GM23338 (cell line): ENCODE data around the gene SLC20A1. TPM values are rescaled to one million over a fixed set of nuclear protein-coding genes. Genes with fewer than 3 reads are reported as not detected.

Experiments
- ATAC-seq: fragments of 200-7000 bp; cut with Tn5 transposase; 3 replicates; pipeline ENCODE4 v1.9.1; 2020
- DNase-seq: peaks from one replicate; pipeline ENCODE4 v3.0.0-alpha.2; 2015; ENCODE audit warnings: low spot score
- H2AFZ ChIP-seq: fragments of 200-600 bp; sonication (generic); 2 replicates; pipeline ENCODE4 v1.8.0; 2016; ENCODE audit warnings: antibody characterized with exemption, mild to moderate bottlenecking, moderate library complexity
- H3F3A ChIP-seq: fragments of 200-600 bp; sonication (generic); replicated peaks from 2 replicates; pipeline ENCODE4 v1.8.0; 2017; ENCODE audit warnings: antibody characterized with exemption, mixed run types, low read depth
- H3K27ac ChIP-seq: fragments of 200-600 bp; sonication (generic); 2 replicates; pipeline ENCODE4 v1.6.1; 2016; ENCODE audit warnings: low read depth
- H3K27me3 ChIP-seq: fragments of 200-600 bp; sonication (generic); 2 replicates; pipeline ENCODE4 v1.8.0; 2016; ENCODE audit warnings: mild to moderate bottlenecking, mixed run types, moderate library complexity; ENCODE audit not compliant: insufficient read depth
- H3K36me3 ChIP-seq: fragments of 200-600 bp; sonication (generic); 2 replicates; pipeline ENCODE4 v1.8.0; 2016; ENCODE audit warnings: mild to moderate bottlenecking; ENCODE audit not compliant: insufficient read depth
- H3K4me1 ChIP-seq: fragments of 200-600 bp; sonication (generic); 2 replicates; pipeline ENCODE4 v1.8.0; 2016; ENCODE audit warnings: mild to moderate bottlenecking, moderate library complexity; ENCODE audit not compliant: insufficient read depth
- H3K4me2 ChIP-seq: fragments of 200-600 bp; sonication (generic); 2 replicates; pipeline ENCODE4 v1.7.1; 2017; ENCODE audit warnings: mixed run types
- H3K4me3 ChIP-seq: fragments of 200-600 bp; sonication (generic); 2 replicates; pipeline ENCODE4 v1.6.1; 2016; ENCODE audit warnings: mixed run types
- H3K79me2 ChIP-seq: fragments of 200-600 bp; sonication (generic); replicated peaks from 2 replicates; pipeline ENCODE4 v1.8.0; 2017; ENCODE audit warnings: mild to moderate bottlenecking; ENCODE audit not compliant: insufficient read depth
- H3K9me2 ChIP-seq: fragments of 200-600 bp; sonication (generic); 2 replicates; pipeline ENCODE4 v1.8.0; 2017; ENCODE audit not compliant: insufficient read depth
- H4K20me1 ChIP-seq: fragments of 200-600 bp; sonication (generic); replicated peaks from 2 replicates; pipeline ENCODE4 v1.8.0; 2017; ENCODE audit warnings: mild to moderate bottlenecking; ENCODE audit not compliant: insufficient read depth
- H3K27ac Mint-ChIP-seq: 2 replicates; pipeline ENCODE4 v1.8.0; 2020; ENCODE audit warnings: inconsistent platforms, mild to moderate bottlenecking, moderate library complexity, mixed read lengths
- H3K27me3 Mint-ChIP-seq: 3 replicates; pipeline ENCODE4 v1.8.0; 2022; ENCODE audit warnings: low read depth, mild to moderate bottlenecking, moderate library complexity, mixed read lengths, inconsistent platforms; ENCODE audit not compliant: insufficient read depth, poor library complexity
- H3K36me3 Mint-ChIP-seq: 3 replicates; pipeline ENCODE4 v1.8.0; 2021; ENCODE audit warnings: low read depth, mild to moderate bottlenecking, inconsistent platforms, moderate library complexity, mixed read lengths
- H3K4me1 Mint-ChIP-seq: 3 replicates; pipeline ENCODE4 v1.8.0; 2020; ENCODE audit warnings: mild to moderate bottlenecking, inconsistent platforms, mixed read lengths
- H3K4me3 Mint-ChIP-seq: 3 replicates; pipeline ENCODE4 v1.8.0; 2021; ENCODE audit warnings: moderate library complexity, mild to moderate bottlenecking, inconsistent platforms, mixed read lengths
- H3K9me3 Mint-ChIP-seq: 3 replicates; pipeline ENCODE4 v1.8.0; 2020; ENCODE audit warnings: moderate library complexity, mild to moderate bottlenecking, inconsistent platforms, mixed read lengths
- CREB1 ChIP-seq: fragments of 250-450 bp; sonication (Bioruptor Pico); IDR thresholded peaks from 2 replicates; pipeline ENCODE4 v1.5.0; 2020; ENCODE audit warnings: low read depth, mild to moderate bottlenecking, moderate library complexity
- EZH2 ChIP-seq: fragments of 200-600 bp; sonication (generic); IDR thresholded peaks from one replicate; pipeline ENCODE4 v1.8.0; 2017; ENCODE audit warnings: antibody characterized with exemption, mild to moderate bottlenecking, low read depth; ENCODE audit not compliant: unreplicated experiment
- EZH2phosphoT487 ChIP-seq: fragments of 200-600 bp; sonication (generic); IDR thresholded peaks from one replicate; pipeline ENCODE4 v1.8.1; 2018; ENCODE audit warnings: antibody characterized with exemption; ENCODE audit not compliant: unreplicated experiment
- JUNB ChIP-seq: IDR thresholded peaks from one replicate; pipeline ENCODE4 v1.6.1; 2016; ENCODE audit warnings: antibody characterized with exemption; ENCODE audit not compliant: unreplicated experiment
- NANOG ChIP-seq: IDR thresholded peaks from 2 replicates; pipeline ENCODE4 v1.6.1; 2016; ENCODE audit warnings: antibody characterized with exemption, borderline replicate concordance
- POLR2AphosphoS5 ChIP-seq: IDR thresholded peaks from 2 replicates; pipeline ENCODE4 v1.6.1; 2016; ENCODE audit warnings: antibody characterized with exemption, low read depth
- STAT1 ChIP-seq: IDR thresholded peaks from one replicate; pipeline ENCODE4 v1.6.1; 2016; ENCODE audit warnings: antibody characterized with exemption; ENCODE audit not compliant: unreplicated experiment
- ZNF114 ChIP-seq: fragments of 250-450 bp; sonication (Bioruptor Pico); IDR thresholded peaks from 2 replicates; pipeline ENCODE4 v1.5.0; 2020; ENCODE audit warnings: mild to moderate bottlenecking, moderate library complexity
- polyA plus RNA-seq: library from polyadenylated mRNA; unstranded; fragments of >200 nt; fragmentation: Nextera tagmentation; extraction: Ambion mirVana; gene quantifications from 2 replicates; pipeline ENCODE4 v1.2.1, GENCODE V29; 2016
- total RNA-seq: library from RNA; depleted of rRNA; stranded (reverse); fragments of >200 nt; shearing (Covaris generic); gene quantifications from 2 replicates; pipeline ENCODE4 v1.2.3, GENCODE V29; 2014
- TF ChIP-seq, protein P1 (sequence below): IDR thresholded peaks from one replicate; pipeline ENCODE4 v1.6.1; 2018; ENCODE audit warnings: antibody characterized with exemption; ENCODE audit not compliant: unreplicated experiment
- TF ChIP-seq, protein P2 (sequence below): IDR thresholded peaks from 2 replicates; pipeline ENCODE4 v1.6.1; 2016; ENCODE audit warnings: antibody characterized with exemption
- TF ChIP-seq, protein P3 (sequence below), 2 experiments: fragments of 200-600 bp in 1 of 2; sonication (generic) in 1 of 2; conservative IDR thresholded peaks; 2 replicates each; pipeline versions ENCODE4 v1.5.1 to v1.6.1; 2016 to 2017; ENCODE audit warnings: antibody characterized with exemption in 2 of 2, low read depth in 2 of 2, mild to moderate bottlenecking in 2 of 2, moderate library complexity in 1 of 2

SLC20A1 gene
- total and polyA plus RNA-seq, 2 experiments from 2014 or later = 52.9 to 84.3 TPM

DNA sequence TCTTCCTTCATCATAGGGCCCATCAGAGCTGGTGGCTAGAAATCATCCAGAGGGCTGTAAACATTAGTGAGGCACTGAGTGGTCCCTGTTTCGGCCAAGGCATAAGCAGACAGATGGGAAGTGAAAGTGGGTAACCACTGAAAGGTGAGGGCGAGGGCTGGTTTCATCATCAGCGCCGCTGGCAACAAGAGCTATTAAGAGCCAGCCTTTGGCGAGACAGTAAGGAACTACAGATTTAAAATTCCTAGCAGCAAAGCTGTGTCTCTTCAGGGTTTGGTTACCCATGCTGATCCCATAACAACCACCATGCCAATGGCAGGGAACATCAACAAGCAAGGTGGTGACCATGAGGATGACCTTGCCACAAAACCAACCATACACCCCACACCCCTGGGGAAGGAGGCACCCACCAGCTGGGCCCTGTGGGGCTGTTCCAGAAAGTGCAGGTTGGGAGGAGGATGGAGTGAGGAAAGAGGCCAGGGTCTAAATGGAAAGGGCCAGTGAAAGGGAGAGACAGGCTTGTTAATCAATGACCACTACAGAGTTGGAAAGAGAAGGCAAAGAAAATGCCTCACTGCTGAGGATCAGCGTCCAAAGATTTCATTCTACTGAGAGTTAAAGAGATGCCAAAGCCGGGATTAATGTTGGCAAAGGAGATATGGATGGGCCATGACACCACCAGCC lies 9.0 kb upstream of the SLC20A1 start (continued):
- TF ChIP-seq, protein P1, sequence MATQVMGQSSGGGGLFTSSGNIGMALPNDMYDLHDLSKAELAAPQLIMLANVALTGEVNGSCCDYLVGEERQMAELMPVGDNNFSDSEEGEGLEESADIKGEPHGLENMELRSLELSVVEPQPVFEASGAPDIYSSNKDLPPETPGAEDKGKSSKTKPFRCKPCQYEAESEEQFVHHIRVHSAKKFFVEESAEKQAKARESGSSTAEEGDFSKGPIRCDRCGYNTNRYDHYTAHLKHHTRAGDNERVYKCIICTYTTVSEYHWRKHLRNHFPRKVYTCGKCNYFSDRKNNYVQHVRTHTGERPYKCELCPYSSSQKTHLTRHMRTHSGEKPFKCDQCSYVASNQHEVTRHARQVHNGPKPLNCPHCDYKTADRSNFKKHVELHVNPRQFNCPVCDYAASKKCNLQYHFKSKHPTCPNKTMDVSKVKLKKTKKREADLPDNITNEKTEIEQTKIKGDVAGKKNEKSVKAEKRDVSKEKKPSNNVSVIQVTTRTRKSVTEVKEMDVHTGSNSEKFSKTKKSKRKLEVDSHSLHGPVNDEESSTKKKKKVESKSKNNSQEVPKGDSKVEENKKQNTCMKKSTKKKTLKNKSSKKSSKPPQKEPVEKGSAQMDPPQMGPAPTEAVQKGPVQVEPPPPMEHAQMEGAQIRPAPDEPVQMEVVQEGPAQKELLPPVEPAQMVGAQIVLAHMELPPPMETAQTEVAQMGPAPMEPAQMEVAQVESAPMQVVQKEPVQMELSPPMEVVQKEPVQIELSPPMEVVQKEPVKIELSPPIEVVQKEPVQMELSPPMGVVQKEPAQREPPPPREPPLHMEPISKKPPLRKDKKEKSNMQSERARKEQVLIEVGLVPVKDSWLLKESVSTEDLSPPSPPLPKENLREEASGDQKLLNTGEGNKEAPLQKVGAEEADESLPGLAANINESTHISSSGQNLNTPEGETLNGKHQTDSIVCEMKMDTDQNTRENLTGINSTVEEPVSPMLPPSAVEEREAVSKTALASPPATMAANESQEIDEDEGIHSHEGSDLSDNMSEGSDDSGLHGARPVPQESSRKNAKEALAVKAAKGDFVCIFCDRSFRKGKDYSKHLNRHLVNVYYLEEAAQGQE = no peak
- TF ChIP-seq, protein P2, sequence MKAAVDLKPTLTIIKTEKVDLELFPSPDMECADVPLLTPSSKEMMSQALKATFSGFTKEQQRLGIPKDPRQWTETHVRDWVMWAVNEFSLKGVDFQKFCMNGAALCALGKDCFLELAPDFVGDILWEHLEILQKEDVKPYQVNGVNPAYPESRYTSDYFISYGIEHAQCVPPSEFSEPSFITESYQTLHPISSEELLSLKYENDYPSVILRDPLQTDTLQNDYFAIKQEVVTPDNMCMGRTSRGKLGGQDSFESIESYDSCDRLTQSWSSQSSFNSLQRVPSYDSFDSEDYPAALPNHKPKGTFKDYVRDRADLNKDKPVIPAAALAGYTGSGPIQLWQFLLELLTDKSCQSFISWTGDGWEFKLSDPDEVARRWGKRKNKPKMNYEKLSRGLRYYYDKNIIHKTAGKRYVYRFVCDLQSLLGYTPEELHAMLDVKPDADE = no peak
- TF ChIP-seq JUNB (no peak), STAT1 (no peak), NANOG (no peak), POLR2AphosphoS5 (no peak)

DNA sequence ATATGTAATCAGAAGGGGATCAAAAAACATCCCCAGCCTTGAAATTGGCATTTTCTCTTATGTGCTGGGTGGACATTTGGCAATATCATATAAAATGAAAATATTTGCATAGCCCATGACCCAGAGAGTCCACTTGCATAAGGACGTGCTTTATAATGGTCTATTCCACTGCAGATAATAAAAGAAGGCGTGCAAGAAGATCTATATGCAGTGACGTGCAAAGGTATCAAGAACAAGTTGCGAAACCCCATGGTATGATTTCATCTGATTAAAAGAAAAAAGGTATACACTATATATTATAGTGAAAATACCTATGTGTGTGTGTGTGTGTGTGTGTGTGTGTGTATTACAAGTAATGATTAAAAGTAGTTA lies 8.5 kb upstream of the SLC20A1 start:
- H3K27ac Mint-ChIP-seq = no peak overlapping the region
- TF ChIP-seq, protein P1 = no peak
- TF ChIP-seq CREB1 (CRISPR knock-in tag) (no peak), POLR2AphosphoS5 (no peak), ZNF114 (CRISPR knock-in tag) (no peak), EZH2 (no peak), EZH2phosphoT487 (no peak), STAT1 (no peak), NANOG (no peak)
- TF ChIP-seq, protein P2 = no peak
- TF ChIP-seq, protein P3, sequence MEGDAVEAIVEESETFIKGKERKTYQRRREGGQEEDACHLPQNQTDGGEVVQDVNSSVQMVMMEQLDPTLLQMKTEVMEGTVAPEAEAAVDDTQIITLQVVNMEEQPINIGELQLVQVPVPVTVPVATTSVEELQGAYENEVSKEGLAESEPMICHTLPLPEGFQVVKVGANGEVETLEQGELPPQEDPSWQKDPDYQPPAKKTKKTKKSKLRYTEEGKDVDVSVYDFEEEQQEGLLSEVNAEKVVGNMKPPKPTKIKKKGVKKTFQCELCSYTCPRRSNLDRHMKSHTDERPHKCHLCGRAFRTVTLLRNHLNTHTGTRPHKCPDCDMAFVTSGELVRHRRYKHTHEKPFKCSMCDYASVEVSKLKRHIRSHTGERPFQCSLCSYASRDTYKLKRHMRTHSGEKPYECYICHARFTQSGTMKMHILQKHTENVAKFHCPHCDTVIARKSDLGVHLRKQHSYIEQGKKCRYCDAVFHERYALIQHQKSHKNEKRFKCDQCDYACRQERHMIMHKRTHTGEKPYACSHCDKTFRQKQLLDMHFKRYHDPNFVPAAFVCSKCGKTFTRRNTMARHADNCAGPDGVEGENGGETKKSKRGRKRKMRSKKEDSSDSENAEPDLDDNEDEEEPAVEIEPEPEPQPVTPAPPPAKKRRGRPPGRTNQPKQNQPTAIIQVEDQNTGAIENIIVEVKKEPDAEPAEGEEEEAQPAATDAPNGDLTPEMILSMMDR (conservative IDR thresholded peaks at IDR 0.05; ENCODE audit: low read depth in 2 of 2) = no peak
- no peaks in the 10 kb centered on the region for H3K36me3 Mint-ChIP-seq
- no peak overlapping the region for H3K4me2 ChIP-seq
- no peak overlapping the region for H3K4me3 Mint-ChIP-seq
- DNase-seq = no peak
- H3K27me3 ChIP-seq = no peaks in the 10 kb centered on the region
- no peak overlapping the region for H3K27ac ChIP-seq
- no peak overlapping the region for H3K4me3 ChIP-seq
- H3K4me1 ChIP-seq = no peaks in the 10 kb centered on the region
- H2AFZ ChIP-seq = no peak overlapping the region
- H3K9me2 ChIP-seq = no peaks in the 10 kb centered on the region
- no peaks in the 10 kb centered on the region for H3K9me3 Mint-ChIP-seq
- peaks cover 4% of the 10 kb centered on the region for H3K27me3 Mint-ChIP-seq
- no peaks in the 10 kb centered on the region for H3K36me3 ChIP-seq
- H3F3A ChIP-seq = no peaks in the 10 kb centered on the region
- H4K20me1 ChIP-seq = no peaks in the 10 kb centered on the region
- H3K79me2 ChIP-seq = no peaks in the 10 kb centered on the region
- no peak for ATAC-seq
- peaks cover 4% of the 10 kb centered on the region; the same call in 1 of the 3 replicates for H3K4me1 Mint-ChIP-seq
